ENCODE measurements around the gene ITIH5.
"Not testable (repeated sequence)": the region's sequence is repeated elsewhere in the genome, so short reads cannot be mapped to it uniquely, and the experiment has no call there.

Gene ITIH5

GRCh38 chr10:7687228-7687907 is 20.6 kb upstream of the ITIH5 start:
- peak; percentile 67 for DNase-seq (ENCODE audit: low spot score)

GRCh38 chr10:7686351-7687171 is 19.8 kb upstream of the ITIH5 start:
- peak; percentile 4 for DNase-seq (ENCODE audit: low spot score)

- not testable (repeated sequence) for DNase-seq (ENCODE audit: low spot score)
These were observed 13.3 kb upstream of the ITIH5 start for GRCh38 chr10:7680078-7680477.

- DNase-seq (ENCODE audit: low spot score) = no peak
These were observed 12.5 kb upstream of the ITIH5 start for GRCh38 chr10:7679256-7679655.

- DNase-seq (ENCODE audit: low spot score) = no peak
These were observed 5.8 kb upstream of the ITIH5 start for GRCh38 chr10:7672341-7673134.

GRCh38 chr10:7670157-7670556 is 3.4 kb upstream of the ITIH5 start:
- no peak for DNase-seq (ENCODE audit: low spot score)

- DNase-seq (ENCODE audit: low spot score) = no peak
These were observed 736 bp upstream of the ITIH5 start for GRCh38 chr10:7667262-7668141.

GRCh38 chr10:7665767-7666166 is 999 bp downstream of the ITIH5 start:
- DNase-seq (ENCODE audit: low spot score) = no peak

- DNase-seq (ENCODE audit: low spot score) = no peak
These were observed 2.1 kb downstream of the ITIH5 start for GRCh38 chr10:7664707-7665106.

- no peak for DNase-seq (ENCODE audit: low spot score)
These were observed 4.2 kb downstream of the ITIH5 start for GRCh38 chr10:7662522-7662921.

GRCh38 chr10:7659560-7659959 is 7.2 kb downstream of the ITIH5 start:
- no peak for DNase-seq (ENCODE audit: low spot score)

GRCh38 chr10:7657552-7657951 is 9.2 kb downstream of the ITIH5 start:
- no peak for DNase-seq (ENCODE audit: low spot score)

- not testable (repeated sequence) for DNase-seq (ENCODE audit: low spot score)
These were observed 9.7 kb downstream of the ITIH5 start for GRCh38 chr10:7657079-7657478.

- no peak for DNase-seq (ENCODE audit: low spot score)
These were observed 14.8 kb downstream of the ITIH5 start for GRCh38 chr10:7651853-7652470.

GRCh38 chr10:7649673-7650300 is 17.0 kb downstream of the ITIH5 start:
- peak; percentile 26 for DNase-seq (ENCODE audit: low spot score)

- DNase-seq (ENCODE audit: low spot score) = no peak
These were observed 19.6 kb downstream of the ITIH5 start for GRCh38 chr10:7647062-7647664.

- DNase-seq (ENCODE audit: low spot score) = no peak
These were observed 24.2 kb downstream of the ITIH5 start for GRCh38 chr10:7642491-7643011.

- no peak for DNase-seq (ENCODE audit: low spot score)
These were observed 31.2 kb downstream of the ITIH5 start for GRCh38 chr10:7635408-7636125.

GRCh38 chr10:7634142-7634894 is 32.4 kb downstream of the ITIH5 start:
- DNase-seq (ENCODE audit: low spot score) = no peak
